GM12891 (cell line): ENCODE results near the gene PNN.
"Not testable (repeated sequence)": the region's sequence is repeated elsewhere in the genome, so short reads cannot be mapped to it uniquely, and the experiment has no call there.

Experiments
- POLR2A ChIP-seq: IDR thresholded peaks from 2 replicates; pipeline ENCODE4 v1.6.1; 2011; ENCODE audit warnings: low read depth, low read length, control low read depth
- POLR2AphosphoS5 ChIP-seq: IDR thresholded peaks from 2 replicates; pipeline ENCODE4 v1.6.1; 2011; ENCODE audit warnings: low read depth, low read length, control low read depth

GRCh38 chr14:39137835-39138234, 37.2 kb upstream of the PNN start:
- TF ChIP-seq POLR2A, POLR2AphosphoS5: not testable (repeated sequence)
